HepG2 (cell line): ENCODE results near the gene TUT4. TPM values are rescaled to one million over a fixed set of nuclear protein-coding genes. Genes with fewer than 3 reads are reported as not detected.

Experiments used
- HDAC2 ChIP-seq: sonication (generic); formaldehyde crosslinking; IDR thresholded peaks from 2 replicates; pipeline ENCODE4 v1.4.0; 2020; ENCODE audit warnings: missing genetic modification reagents
- KMT2A ChIP-seq: sonication (generic); formaldehyde crosslinking; IDR thresholded peaks from 2 replicates; pipeline ENCODE4 v1.4.0; 2020; ENCODE audit warnings: missing genetic modification reagents
- SRY ChIP-seq: sonication (generic); formaldehyde crosslinking; IDR thresholded peaks from 2 replicates; pipeline ENCODE4 v1.8.0; 2022; ENCODE audit warnings: mild to moderate bottlenecking, missing genetic modification reagents
- TBX2 ChIP-seq: sonication (generic); formaldehyde crosslinking; IDR thresholded peaks from 2 replicates; pipeline ENCODE4 v1.5.0; 2020; ENCODE audit warnings: missing genetic modification reagents, mild to moderate bottlenecking, borderline replicate concordance
- ZNF256 ChIP-seq: sonication (generic); formaldehyde crosslinking; conservative IDR thresholded peaks from 2 replicates; pipeline ENCODE4 v1.4.0; 2020; ENCODE audit warnings: missing genetic modification reagents
- ZNF724P ChIP-seq: sonication (generic); formaldehyde crosslinking; IDR thresholded peaks from 2 replicates; pipeline ENCODE4 v1.8.0; 2022; ENCODE audit warnings: missing genetic modification reagents, borderline replicate concordance
- ZNF775 ChIP-seq: sonication (generic); formaldehyde crosslinking; IDR thresholded peaks from 2 replicates; pipeline ENCODE4 v1.4.0; 2020; ENCODE audit warnings: missing genetic modification reagents, mild to moderate bottlenecking, moderate library complexity, borderline replicate concordance
- polyA plus RNA-seq, 8 experiments: library from polyadenylated mRNA; depleted of rRNA in 3 of 8; stranded (reverse) in 7 of 8; unstranded in 1 of 8; fragments of >200 nt; fragmentation: Illumina TruSeq in 4 of 8; extraction: Trizol in 4 of 8; gene quantifications; 2 replicates each; pipeline versions ENCODE4 v1.2.1 to v1.2.3, GENCODE V29; 2011 to 2016; ENCODE audit warnings: low read depth in 4 of 8, missing spikeins in 1 of 8, mixed read lengths in 1 of 8; ENCODE audit not compliant: insufficient read depth in 1 of 8
- total RNA-seq, 5 experiments: library from RNA; depleted of rRNA; stranded (reverse); fragments of >200 nt; fragmentation: Illumina TruSeq; extraction: Trizol; gene quantifications; 2 replicates each; pipeline ENCODE4 v1.2.3, GENCODE V29; 2016; ENCODE audit warnings: low read depth in 1 of 5
- TF ChIP-seq, protein P1 (sequence below): sonication (generic); formaldehyde crosslinking; IDR thresholded peaks from 2 replicates; pipeline ENCODE4 v1.5.0; 2020; ENCODE audit warnings: missing genetic modification reagents, mild to moderate bottlenecking, borderline replicate concordance
- TF ChIP-seq, protein P2 (sequence below): sonication (generic); formaldehyde crosslinking; IDR thresholded peaks from 2 replicates; pipeline ENCODE4 v1.9.0; 2021; ENCODE audit warnings: mild to moderate bottlenecking, missing genetic modification reagents
- TF ChIP-seq, protein P3 (sequence below): sonication (generic); formaldehyde crosslinking; IDR thresholded peaks from 2 replicates; pipeline ENCODE4 v1.4.0; 2020; ENCODE audit warnings: missing genetic modification reagents, borderline replicate concordance
- TF ChIP-seq, protein P4 (sequence below): sonication (generic); formaldehyde crosslinking; IDR thresholded peaks from 2 replicates; pipeline ENCODE4 v1.5.1; 2020; ENCODE audit warnings: missing genetic modification reagents, mild to moderate bottlenecking, borderline replicate concordance
- TF ChIP-seq, protein P5 (sequence below): sonication (generic); formaldehyde crosslinking; IDR thresholded peaks from 2 replicates; pipeline ENCODE4 v1.9.0; 2022; ENCODE audit warnings: low read depth, missing genetic modification reagents

The TUT4 gene
- total and polyA plus RNA-seq, 2 of the 13 experiments (the other 11 are each of a cell fraction or from before 2014, with no cell fraction given): 44.7 to 53.5 TPM

DNA sequence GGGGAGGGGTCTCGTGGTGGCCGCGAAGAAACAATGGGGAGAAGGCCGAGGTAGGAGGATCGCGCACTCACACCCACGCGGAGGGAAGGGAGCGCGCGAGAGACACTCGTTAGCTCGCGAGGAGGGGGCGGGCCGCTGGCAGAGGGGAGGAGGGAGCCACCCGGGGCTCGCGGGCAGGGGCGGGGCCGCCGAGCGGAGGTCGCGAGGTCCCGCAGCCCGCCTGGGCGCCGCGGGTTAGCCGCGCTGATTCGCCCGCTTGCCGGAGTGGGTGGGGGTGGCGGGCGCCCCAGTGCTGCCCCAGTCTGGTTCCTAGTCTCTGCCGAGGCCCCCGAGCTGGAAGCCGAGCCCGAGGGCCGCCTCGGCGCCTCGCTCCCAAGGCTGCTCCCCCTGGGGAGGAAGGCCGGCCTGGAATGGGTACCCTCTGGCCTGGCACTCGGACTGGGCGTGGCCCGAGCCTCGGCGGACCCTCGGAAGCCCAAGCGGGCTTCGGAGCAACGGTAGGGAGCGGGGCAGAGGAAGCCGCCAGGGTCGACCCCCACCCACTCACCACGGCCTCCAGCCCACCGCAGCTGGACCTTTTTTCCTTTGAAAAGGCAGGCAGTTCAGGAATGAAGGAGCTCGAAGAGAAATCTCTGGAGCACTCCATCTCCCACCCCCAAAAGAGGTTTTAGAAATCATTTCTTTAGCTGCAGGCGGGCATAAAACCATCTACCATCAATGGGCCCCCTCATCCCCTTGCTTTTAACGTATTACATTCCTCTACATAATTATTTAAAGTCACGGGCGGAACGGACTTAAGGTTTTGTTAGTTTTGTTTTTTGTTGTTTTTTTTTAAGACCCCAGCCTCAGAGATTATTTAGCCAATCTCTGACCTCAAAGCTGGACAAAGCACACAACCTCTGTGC is 722 bp upstream of the TUT4 start (continued):
- TF ChIP-seq, protein P1, sequence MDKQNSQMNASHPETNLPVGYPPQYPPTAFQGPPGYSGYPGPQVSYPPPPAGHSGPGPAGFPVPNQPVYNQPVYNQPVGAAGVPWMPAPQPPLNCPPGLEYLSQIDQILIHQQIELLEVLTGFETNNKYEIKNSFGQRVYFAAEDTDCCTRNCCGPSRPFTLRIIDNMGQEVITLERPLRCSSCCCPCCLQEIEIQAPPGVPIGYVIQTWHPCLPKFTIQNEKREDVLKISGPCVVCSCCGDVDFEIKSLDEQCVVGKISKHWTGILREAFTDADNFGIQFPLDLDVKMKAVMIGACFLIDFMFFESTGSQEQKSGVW (CRISPR knock-in tag): no peak
- TF ChIP-seq ZNF724P (CRISPR knock-in tag): no peak
- TF ChIP-seq HDAC2 (CRISPR knock-in tag): peak; percentile 16; the same call in 1 of the 2 replicates
- TF ChIP-seq ZNF256 (CRISPR knock-in tag): no peak
- TF ChIP-seq, protein P2, sequence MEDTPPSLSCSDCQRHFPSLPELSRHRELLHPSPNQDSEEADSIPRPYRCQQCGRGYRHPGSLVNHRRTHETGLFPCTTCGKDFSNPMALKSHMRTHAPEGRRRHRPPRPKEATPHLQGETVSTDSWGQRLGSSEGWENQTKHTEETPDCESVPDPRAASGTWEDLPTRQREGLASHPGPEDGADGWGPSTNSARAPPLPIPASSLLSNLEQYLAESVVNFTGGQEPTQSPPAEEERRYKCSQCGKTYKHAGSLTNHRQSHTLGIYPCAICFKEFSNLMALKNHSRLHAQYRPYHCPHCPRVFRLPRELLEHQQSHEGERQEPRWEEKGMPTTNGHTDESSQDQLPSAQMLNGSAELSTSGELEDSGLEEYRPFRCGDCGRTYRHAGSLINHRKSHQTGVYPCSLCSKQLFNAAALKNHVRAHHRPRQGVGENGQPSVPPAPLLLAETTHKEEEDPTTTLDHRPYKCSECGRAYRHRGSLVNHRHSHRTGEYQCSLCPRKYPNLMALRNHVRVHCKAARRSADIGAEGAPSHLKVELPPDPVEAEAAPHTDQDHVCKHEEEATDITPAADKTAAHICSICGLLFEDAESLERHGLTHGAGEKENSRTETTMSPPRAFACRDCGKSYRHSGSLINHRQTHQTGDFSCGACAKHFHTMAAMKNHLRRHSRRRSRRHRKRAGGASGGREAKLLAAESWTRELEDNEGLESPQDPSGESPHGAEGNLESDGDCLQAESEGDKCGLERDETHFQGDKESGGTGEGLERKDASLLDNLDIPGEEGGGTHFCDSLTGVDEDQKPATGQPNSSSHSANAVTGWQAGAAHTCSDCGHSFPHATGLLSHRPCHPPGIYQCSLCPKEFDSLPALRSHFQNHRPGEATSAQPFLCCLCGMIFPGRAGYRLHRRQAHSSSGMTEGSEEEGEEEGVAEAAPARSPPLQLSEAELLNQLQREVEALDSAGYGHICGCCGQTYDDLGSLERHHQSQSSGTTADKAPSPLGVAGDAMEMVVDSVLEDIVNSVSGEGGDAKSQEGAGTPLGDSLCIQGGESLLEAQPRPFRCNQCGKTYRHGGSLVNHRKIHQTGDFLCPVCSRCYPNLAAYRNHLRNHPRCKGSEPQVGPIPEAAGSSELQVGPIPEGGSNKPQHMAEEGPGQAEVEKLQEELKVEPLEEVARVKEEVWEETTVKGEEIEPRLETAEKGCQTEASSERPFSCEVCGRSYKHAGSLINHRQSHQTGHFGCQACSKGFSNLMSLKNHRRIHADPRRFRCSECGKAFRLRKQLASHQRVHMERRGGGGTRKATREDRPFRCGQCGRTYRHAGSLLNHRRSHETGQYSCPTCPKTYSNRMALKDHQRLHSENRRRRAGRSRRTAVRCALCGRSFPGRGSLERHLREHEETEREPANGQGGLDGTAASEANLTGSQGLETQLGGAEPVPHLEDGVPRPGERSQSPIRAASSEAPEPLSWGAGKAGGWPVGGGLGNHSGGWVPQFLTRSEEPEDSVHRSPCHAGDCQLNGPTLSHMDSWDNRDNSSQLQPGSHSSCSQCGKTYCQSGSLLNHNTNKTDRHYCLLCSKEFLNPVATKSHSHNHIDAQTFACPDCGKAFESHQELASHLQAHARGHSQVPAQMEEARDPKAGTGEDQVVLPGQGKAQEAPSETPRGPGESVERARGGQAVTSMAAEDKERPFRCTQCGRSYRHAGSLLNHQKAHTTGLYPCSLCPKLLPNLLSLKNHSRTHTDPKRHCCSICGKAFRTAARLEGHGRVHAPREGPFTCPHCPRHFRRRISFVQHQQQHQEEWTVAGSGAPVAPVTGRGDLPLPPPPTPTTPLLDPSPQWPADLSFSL: no peak; the same call in 1 of the 2 replicates
- TF ChIP-seq, protein P3, sequence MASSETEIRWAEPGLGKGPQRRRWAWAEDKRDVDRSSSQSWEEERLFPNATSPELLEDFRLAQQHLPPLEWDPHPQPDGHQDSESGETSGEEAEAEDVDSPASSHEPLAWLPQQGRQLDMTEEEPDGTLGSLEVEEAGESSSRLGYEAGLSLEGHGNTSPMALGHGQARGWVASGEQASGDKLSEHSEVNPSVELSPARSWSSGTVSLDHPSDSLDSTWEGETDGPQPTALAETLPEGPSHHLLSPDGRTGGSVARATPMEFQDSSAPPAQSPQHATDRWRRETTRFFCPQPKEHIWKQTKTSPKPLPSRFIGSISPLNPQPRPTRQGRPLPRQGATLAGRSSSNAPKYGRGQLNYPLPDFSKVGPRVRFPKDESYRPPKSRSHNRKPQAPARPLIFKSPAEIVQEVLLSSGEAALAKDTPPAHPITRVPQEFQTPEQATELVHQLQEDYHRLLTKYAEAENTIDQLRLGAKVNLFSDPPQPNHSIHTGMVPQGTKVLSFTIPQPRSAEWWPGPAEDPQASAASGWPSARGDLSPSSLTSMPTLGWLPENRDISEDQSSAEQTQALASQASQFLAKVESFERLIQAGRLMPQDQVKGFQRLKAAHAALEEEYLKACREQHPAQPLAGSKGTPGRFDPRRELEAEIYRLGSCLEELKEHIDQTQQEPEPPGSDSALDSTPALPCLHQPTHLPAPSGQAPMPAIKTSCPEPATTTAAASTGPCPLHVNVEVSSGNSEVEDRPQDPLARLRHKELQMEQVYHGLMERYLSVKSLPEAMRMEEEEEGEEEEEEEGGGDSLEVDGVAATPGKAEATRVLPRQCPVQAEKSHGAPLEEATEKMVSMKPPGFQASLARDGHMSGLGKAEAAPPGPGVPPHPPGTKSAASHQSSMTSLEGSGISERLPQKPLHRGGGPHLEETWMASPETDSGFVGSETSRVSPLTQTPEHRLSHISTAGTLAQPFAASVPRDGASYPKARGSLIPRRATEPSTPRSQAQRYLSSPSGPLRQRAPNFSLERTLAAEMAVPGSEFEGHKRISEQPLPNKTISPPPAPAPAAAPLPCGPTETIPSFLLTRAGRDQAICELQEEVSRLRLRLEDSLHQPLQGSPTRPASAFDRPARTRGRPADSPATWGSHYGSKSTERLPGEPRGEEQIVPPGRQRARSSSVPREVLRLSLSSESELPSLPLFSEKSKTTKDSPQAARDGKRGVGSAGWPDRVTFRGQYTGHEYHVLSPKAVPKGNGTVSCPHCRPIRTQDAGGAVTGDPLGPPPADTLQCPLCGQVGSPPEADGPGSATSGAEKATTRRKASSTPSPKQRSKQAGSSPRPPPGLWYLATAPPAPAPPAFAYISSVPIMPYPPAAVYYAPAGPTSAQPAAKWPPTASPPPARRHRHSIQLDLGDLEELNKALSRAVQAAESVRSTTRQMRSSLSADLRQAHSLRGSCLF (CRISPR knock-in tag): no peak
- TF ChIP-seq, protein P4, sequence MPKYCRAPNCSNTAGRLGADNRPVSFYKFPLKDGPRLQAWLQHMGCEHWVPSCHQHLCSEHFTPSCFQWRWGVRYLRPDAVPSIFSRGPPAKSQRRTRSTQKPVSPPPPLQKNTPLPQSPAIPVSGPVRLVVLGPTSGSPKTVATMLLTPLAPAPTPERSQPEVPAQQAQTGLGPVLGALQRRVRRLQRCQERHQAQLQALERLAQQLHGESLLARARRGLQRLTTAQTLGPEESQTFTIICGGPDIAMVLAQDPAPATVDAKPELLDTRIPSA: no peak
- TF ChIP-seq TBX2 (CRISPR knock-in tag): 0 out of 2 replicates have a peak, but pooled peaks have one; percentile 31
- TF ChIP-seq ZNF775 (CRISPR knock-in tag): no peak
- TF ChIP-seq KMT2A: peak; percentile 88
- TF ChIP-seq SRY (CRISPR knock-in tag): peak; percentile 76; the same call in 1 of the 2 replicates
- TF ChIP-seq, protein P5, sequence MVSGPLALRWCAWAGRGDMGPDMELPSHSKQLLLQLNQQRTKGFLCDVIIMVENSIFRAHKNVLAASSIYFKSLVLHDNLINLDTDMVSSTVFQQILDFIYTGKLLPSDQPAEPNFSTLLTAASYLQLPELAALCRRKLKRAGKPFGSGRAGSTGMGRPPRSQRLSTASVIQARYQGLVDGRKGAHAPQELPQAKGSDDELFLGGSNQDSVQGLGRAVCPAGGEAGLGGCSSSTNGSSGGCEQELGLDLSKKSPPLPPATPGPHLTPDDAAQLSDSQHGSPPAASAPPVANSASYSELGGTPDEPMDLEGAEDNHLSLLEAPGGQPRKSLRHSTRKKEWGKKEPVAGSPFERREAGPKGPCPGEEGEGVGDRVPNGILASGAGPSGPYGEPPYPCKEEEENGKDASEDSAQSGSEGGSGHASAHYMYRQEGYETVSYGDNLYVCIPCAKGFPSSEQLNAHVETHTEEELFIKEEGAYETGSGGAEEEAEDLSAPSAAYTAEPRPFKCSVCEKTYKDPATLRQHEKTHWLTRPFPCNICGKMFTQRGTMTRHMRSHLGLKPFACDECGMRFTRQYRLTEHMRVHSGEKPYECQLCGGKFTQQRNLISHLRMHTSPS (CRISPR knock-in tag): peak; percentile 78
